ENCODE measurements around the gene ATP8A2.
"Not testable (repeated sequence)": the region's sequence is repeated elsewhere in the genome, so short reads cannot be mapped to it uniquely, and the experiment has no call there.

- not testable (repeated sequence) for TF ChIP-seq ATF3 (IDR thresholded peaks at IDR 0.05); CTCF (IDR thresholded peaks at IDR 0.05; ENCODE audit: low read depth, low read length, missing input control); REST (IDR thresholded peaks at IDR 0.05); FOXA1 (IDR thresholded peaks at IDR 0.05); TAF1 (conservative IDR thresholded peaks at IDR 0.05); EGR1 (IDR thresholded peaks at IDR 0.05; ENCODE audit: low read depth in 2 of 2); JUND (IDR thresholded peaks at IDR 0.05); RAD21 (IDR thresholded peaks at IDR 0.05); MAX (IDR thresholded peaks at IDR 0.05); ZBTB33 (IDR thresholded peaks at IDR 0.05); SP1 (IDR thresholded peaks at IDR 0.05); GABPA (IDR thresholded peaks at IDR 0.05 in 1 of 2, conservative IDR thresholded peaks at IDR 0.05 in 1 of 2); YY1 (IDR thresholded peaks at IDR 0.05)
These were observed 694.7 kb downstream of the ATP8A2 start for GRCh38 chr13:26066492-26066891.

All from liver (tissue), 3 donors.